CD4-positive, alpha-beta T cell treated with Interleukin-2 at 100 ng/mL for 4 hours (primary cell): ENCODE results near the gene OR52I2.

Experiments used
- DNase-seq: peaks from one replicate; pipeline ENCODE4 v3.0.0-alpha.2; 2020; ENCODE audit warnings: low spot score

The OR52I2 gene

DNA sequence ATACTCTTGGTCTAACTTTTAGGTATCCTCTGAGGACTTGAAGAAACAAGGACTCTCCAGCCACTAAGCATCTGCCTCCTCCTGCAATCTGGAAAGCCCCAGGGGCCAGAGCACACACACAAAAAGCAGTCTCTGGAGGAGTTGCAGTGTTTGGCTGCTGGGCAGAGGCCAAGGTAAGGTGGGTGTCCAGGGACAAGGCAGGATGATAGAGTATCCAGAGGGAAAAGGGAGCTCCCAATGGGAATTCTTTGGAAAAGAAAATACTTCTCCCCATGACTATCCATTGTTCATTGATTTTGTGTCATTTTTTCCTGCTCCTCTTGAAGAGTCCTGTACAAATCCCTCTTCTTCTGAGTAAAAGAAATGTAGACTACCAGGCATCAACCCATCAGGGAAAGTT lies at the start of gene OR52I2:
Gene OR52I2, plus strand, starts transcription at position 301 of the 400 bp plus-strand sequence.
- DNase-seq: no peak

DNA sequence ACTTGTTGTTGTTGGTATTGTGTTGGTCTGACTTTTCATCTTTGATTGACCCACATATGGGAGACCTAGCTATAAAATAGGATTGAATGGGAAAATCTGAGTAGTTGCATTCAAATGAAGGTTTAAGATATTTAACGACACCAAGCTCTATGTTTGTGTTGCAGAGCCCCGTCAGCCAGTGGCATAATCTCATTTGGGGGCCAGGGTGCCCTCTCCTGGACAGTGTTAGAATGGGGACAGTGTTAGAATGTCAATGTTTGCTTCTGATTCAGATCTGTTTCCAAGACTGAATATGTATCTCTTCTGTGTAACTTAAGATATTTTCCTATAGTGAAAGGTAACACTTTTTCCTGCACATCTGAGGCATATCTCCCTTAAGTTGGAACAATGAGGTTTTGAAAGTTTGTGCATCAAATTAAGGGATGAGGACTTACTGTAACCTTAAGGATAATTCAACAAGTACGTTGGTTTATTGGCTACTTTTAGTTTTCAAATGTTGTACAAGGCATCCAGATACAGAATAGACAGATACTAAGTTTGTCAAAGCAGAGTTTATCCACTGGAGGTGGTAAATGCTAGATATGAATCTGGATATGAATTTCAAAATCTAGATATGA lies 41.8 kb upstream of the OR52I2 start:
- DNase-seq: peak; percentile 35

DNA sequence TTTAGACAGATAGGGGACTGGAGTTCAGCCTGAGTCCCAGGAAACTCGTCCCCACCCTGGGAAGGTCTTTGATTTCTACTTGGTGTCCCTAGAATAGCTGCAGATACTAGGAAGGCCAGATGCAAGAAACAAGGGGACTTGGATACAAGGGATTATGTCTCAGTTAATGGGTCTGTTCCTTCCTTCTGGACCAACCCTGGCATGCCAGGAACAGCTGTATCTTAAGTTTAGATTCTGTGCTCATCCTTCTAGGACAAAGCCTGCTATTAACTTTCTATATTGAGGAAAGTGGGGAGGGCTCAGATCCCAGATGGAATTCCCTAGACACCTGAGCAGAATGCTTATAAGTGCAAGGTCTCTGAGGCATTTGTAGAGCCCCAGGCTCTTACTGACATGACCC lies 40.5 kb upstream of the OR52I2 start:
- DNase-seq: no peak

DNA sequence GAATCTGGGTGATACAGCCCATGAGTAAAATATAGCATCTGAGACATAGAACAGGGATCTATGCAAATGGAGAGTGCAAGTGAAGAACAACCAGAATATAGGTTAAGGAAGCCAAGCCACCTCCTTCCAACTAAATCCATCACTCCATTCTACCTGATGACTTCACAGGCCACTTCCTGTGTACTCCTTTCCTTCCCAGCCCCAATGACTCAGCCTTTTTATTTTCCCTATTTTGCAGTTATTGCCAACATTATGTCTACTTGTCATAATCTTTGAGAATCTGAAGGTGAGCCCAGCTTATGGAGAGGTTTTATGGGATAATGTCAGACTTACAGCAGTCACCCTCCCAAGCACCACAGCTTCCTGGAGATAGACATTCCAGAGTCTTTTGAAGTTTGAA lies 38.0 kb upstream of the OR52I2 start:
- DNase-seq: no peak

DNA sequence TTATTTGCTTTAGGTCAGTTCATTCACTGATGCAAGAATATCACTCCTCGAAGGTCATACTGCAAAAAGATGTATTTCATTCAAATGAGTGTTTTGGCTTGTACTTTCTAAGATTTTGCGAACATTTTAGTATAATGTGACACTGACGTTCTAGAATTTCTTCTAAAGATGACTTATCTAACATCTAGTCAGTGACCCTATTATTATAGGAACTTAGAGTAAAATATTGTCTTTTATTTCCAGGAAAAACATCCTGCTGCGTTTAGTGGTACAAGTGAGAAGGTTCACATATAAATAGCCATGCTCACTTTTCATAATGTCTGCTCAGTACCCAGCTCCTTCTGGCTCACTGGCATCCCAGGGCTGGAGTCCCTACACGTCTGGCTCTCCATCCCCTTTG lies 36.7 kb upstream of the OR52I2 start, which contains the start of gene OR52M1:
Gene OR52M1, plus strand, starts transcription at position 301 of the 400 bp plus-strand sequence. Its CDS starts 0 bp downstream, at position 301.
- no peak for DNase-seq

DNA sequence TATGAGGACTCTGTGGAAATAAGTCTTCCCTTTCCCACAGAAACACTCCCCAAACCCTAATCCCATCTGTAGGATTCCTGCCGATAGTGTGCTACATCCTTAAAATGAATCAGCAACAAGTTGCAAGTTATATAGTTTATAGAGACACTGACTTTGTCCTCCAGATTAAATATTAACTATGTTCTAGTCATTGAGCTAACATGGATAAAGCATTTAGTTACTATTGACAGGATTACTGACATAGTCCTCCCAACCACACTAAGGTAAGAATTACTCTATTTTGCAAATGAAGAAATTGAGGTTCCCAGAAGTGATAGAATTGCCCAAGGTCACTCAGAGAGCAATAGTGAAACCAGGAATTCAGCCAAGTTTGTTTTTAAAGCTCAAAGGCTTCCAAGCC lies 34.7 kb upstream of the OR52I2 start:
- no peak for DNase-seq

DNA sequence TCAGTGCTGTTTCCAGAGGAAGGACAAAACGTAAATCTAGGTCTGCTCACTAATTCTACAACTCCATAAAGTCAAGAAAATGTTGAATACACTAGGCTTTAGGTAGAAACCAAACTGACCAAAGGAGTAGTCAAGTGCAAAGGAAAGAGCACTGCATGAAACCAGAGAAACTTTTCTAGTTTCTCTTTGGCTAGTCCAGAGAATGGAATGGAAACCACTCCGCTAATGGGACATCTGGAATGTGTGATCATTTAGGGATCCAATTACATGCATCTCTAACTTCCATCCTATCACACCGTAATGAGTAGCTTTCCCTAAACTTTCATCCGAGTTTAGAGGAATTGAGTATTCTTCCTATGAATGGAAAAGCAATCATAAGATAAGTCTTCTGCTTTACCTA lies 34.1 kb upstream of the OR52I2 start:
- DNase-seq: no peak

DNA sequence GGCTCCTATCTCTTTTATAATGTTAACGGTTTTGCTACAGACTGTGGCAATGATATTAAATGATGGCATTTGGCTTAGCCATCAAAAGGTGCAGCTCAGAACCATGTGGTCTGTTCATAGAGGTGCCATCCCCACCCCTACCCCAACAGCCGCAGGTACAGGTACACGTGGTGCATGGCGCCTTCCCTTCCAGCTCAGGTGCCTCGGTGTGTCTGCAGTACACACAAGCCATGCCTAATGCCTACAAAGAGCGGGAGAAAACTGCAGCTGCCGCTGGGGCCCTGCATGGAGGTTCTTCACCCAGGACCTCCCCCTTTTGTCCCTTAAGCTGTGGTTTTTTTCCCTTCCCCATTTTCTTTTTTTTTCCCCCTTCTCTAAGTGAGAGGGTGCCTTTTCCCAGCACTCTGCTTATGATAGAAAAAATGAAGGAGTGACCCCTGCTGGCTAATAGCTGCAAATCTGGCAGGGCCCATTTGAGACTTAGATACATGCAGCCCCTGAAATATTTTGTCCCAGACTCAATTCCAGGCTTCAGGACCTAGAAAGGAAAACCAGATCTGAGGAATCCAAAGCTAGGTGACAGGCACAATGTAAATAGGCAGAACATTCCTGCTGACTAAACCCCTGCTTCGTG lies 30.1 kb upstream of the OR52I2 start:
- DNase-seq: no peak

DNA sequence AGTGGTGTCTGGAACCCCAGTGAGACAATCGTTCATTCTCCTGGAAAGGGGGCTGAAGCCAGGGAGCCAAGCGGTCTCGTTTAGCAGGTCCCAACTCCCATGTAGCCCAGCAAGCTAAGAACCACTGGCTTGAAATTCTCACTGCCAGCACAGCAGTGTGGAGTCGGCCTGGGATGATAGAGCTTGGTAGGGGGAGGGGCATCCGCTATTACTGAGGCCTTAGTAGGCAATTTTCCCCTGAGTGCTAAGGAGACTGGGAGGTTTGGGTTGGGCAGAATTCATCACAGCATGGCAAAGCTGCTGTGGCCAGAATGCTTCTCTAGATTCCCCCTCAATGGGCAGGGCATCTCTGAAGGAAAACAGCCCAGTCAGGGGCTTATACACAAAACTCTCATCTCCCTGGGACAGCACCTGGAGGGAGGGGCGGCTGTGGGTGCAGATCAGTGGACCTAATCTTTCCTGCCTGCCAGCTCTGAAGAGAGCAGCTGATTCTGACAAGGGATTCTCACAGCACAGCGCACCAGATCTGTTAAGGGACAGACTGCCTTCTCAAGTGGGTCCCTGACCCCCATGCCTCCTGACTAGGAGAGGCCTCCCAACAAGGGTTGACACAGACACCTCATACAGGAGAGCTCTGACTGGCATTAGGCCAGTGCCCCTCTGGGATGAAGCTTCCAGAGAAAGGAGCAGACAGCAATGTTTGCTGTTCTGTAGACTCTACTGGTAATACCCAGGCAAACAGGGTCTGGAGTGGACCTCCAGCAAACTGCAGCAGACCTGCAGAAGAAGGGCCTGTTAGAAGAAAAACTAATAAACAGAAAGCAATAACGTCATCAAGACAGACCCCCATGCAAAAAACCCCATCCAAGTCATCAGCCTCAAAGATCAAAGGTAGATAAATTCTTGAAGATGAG lies 21.8 kb upstream of the OR52I2 start:
- DNase-seq: no peak

DNA sequence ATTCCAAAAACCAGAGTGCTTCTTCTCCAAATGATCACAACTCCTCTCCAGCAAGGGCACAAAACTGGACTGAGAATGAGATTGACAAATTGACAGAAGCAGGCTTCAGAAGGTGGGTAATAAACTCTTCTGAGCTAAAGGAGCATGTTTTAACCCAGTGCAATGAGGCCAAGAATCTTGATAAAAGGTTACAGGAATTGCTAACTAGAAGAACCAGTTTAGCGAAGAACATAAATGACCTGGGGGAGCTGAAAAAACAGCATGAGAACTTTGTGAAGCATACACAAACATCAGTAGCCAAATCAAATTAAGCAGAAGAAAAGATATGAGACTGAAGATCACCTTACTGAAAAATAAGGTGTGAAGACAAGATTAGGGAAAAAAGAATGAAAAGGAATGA lies 21.1 kb upstream of the OR52I2 start:
- DNase-seq: no peak

DNA sequence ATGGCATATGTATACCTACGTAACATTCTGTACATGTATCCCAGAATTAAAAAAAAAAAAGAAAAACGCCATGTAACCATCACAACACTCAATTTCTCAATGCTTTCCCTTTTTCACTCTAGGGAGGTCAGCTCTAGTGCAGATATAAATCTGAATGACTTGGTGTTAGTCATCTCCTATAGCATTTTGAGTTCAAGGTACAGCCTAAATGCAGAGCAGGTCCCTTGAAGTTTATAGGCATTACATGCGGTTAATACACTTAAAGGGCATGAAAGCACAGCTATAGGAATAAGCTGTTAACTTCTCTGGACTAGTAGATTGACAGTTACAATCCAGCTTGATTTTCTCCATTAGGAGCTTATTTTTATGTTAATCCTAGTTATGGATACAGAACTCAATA lies 16.2 kb upstream of the OR52I2 start:
- DNase-seq: no peak

DNA sequence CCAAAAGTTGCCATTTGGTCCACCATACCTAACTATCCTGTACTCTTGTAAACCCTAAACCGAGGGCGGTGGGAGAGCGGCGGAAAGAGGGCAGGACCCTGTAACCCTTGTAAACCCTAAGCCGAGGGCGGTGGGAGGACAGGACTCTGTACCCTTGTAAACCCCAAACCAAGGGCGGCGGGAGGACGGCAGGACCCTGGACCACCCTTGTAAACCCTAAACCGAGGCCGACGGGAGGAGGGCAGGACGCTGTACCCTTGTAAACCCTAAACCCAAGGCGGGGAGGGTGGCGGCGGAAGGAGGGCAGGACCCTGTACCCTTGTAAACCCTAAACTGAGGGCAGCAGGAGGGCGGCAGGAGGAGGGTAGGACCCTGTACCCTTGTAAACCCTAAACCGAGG lies 12.5 kb upstream of the OR52I2 start:
- DNase-seq: no peak

DNA sequence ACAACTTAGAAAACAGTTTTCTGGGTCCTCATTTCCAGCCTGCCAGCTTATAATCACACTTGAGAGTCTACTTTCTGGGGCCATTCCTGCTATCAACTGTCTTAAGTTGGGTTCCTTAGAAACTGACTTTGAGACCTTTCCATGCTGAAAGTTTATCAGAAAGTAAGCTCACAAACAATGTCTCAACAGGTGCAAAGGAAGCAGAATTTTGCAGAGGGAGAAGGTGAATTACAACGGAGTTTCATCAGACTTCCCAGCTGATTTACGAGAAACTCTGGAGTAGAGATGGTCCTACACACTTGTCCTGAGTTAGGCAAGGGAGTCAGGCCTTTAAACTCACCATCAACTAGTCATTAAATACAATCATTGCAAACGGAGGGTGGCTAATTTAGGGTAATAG lies 4.7 kb upstream of the OR52I2 start:
- DNase-seq: no peak

DNA sequence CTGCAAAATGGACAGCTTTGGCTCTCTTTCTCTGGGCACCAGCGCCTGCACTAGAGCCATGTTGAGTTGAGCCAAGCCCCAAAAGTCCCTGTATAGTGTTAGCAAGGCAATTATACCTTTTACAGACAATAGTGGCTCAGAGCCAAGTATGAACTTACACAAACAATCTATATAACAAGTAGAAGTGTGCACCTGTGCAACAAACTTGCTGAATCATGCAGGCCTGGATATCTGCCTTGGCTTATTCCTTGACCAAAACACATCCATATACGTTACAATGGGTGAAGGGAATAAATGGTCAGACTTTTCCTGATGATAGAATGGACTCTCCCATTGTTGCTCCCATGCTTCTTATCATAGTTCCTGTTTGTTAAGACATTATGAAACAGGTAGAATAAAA lies 3.8 kb upstream of the OR52I2 start:
- no peak for DNase-seq

DNA sequence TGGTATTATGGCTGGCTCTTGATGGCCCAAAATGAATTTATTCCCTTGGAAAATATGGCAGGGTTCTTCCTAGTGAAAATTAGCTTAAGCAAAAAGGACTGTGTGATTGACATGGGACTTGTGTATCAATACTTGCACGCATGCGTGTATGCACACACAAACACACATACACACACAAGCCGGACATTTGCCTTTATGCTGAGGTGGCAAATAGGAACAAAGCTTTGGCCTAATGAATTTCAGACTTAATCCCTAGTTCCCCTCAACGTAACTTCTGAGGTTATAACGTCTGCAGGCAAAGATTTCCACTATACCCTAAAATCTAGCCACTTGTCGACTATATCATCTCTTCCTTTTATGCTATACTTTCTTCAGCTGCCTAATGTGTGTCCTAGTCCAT lies 2.9 kb upstream of the OR52I2 start:
- DNase-seq: no peak

DNA sequence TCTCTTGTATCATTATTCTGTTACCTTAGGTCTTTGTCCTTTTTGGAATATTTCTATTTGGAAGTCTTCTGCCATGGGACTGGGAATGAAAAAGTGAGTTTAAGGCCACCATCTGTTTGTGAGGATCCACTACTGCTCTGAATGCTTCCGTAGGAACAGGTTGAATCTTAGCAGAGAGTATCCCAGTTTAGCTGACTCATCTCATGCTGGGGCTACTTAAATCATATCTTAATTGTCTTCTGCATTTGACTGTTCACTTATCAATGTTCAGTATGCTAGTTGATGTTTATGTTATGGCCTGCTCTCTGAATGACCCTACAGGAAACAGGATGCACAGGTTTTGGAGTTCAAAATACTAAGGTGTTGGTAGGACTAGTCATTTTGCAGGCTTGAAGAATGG lies 1.4 kb upstream of the OR52I2 start:
- no peak for DNase-seq

DNA sequence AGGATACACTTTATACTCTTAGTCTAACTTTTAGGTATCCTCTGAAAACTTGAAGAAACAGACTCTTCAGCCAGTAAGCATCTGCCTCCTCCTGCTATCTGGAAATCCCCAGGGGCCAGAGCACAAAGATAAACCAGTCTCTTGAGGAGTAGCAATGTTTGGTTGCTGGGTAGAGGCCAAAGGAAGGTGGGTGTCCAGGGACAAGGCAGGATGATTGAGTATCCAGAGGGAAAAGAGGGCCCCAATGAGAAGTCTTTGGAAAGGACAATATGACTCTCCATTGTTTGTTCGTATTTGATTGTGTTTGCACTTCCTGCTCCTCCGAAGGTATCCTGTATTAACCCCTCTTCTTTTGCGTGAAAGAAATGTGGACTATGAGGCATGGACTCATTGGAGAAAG lies 7.5 kb downstream of the OR52I2 start:
- no peak for DNase-seq

DNA sequence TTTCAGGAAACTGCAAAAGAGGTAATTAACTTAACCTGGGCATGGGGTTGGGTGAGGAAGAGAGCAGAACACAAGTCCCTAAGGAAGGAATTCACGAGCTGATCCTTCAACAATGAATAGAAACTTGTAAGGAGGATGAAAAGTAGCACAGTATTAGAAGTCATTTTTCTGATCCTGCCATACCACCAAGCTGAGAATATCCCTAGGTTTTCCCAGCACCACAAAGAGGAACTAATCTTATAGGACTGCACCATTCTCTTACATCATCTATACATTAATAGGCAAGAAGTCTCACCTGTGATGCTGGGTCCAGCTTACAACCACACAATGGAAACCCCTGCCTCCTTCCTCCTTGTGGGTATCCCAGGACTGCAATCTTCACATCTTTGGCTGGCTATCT lies 12.2 kb downstream of the OR52I2 start, which contains the start of gene OR52I1:
Gene OR52I1, plus strand, starts transcription at position 301 of the 400 bp plus-strand sequence. Its CDS starts 0 bp downstream, at position 301.
- DNase-seq: no peak

DNA sequence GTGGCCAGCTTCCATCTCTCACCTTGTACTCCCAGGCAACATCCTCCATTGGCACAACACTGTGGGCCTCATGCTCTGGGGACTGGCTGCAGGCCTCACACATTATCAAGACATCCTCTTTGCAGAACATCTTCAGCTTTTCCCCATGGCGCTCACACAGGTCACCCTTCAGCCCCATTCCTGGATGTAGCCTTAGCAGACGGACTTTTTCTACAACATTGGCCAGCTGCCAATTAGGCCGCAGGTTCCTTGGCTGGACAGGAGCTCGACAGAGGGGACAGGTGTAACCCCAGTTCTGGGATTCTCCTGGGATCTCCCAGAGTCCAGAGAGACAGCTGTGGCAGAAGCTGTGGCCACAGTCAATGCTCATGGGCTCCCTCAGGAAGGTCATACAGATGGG lies 23.5 kb downstream of the OR52I2 start:
- DNase-seq: no peak

DNA sequence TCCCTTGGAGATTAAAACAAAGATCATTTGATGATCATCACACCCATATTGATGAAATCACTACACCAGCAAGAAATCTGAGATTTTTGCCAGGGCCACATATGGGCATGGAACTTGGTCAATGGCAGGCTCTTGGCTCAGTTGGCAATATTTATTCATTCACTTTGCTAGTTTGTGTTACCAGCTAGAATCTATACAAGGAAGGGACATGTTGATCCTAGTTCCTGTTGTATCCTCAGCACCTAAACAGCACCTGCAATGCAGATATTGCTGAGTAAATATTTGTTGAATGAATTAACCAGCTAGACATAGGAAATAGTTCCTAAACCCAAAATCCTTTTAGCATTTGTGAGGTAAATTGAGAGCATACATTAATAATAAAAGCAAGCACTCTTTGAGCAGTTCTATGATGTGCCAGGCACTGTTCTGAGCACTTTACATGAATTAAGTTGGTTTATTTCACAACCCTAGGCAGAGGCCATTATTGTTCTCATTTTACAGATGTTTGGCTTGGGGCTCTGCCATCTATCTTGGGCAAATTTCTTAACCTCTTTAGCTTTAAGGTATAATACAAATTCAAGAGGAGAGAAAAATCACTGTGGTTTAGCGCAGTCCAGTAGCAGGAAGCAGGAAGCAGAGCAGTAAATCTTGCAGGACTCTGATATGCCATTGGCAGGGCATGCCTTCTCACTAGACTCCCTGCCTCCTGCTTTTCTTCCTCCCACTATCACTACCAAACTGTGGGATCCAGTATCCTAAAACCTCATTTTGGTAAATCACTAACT lies 24.9 kb downstream of the OR52I2 start:
- DNase-seq: no peak

DNA sequence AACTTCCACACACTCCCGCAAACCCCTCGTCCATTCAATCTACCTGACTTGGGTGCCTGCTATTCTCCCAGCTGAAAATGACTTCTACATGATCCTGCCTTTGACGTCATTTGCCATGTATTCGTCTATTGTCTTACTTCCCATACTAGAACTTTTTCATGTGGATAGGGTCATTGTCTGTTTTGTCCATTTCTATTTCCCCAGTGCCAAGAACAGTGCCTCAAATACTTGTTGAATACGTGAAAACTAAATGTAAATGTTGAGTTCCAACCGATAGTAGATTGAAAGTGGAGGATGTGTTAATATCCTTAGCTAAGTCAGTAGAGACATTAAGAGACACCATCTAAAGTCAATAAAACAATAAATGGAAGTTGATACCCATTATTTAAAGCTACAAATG lies 25.6 kb downstream of the OR52I2 start:
- no peak for DNase-seq
